Activated B cell treated with CpG ODN at 0.5 μM for 24 hours (primary cell): Measurements from ENCODE around the gene PAPSS1. TPM values are rescaled to one million over a fixed set of nuclear protein-coding genes. Genes with fewer than 3 reads are reported as not detected.

Experiments
- ATAC-seq: fragments of 200-7000 bp; cut with Tn5 transposase; one replicate; pipeline ENCODE4 v1.10.0; 2021; ENCODE audit warnings: low read depth, mild to moderate bottlenecking, moderate library complexity
- CTCF ChIA-PET: fragments of 350-600 bp; sonication (Branson Sonifier 250); formaldehyde crosslinking; loops from one replicate; lab custom pipeline; 2021; ENCODE audit warnings: antibody characterized with exemption; lab: Charles Lee
- POLR2A ChIA-PET: fragments of 350-600 bp; sonication (Branson Sonifier 250); formaldehyde crosslinking; loops from one replicate; lab custom pipeline; 2021; ENCODE audit warnings: antibody characterized with exemption; lab: Charles Lee
- DNase-seq: peaks from one replicate; pipeline ENCODE4 v3.0.0; 2022
- H3K27ac Mint-ChIP-seq: one replicate; pipeline ENCODE4 v1.8.0; 2020; ENCODE audit warnings: mixed read lengths
- H3K27me3 Mint-ChIP-seq: one replicate; pipeline ENCODE4 v1.8.0; 2021; ENCODE audit warnings: mixed read lengths
- H3K36me3 Mint-ChIP-seq: one replicate; pipeline ENCODE4 v1.8.0; 2021; ENCODE audit warnings: low read depth, mixed read lengths
- H3K4me1 Mint-ChIP-seq: one replicate; pipeline ENCODE4 v1.8.0; 2021; ENCODE audit warnings: mixed read lengths
- H3K4me3 Mint-ChIP-seq: one replicate; pipeline ENCODE4 v1.8.0; 2020; ENCODE audit warnings: mild to moderate bottlenecking, mixed read lengths
- H3K9me3 Mint-ChIP-seq: one replicate; pipeline ENCODE4 v1.8.0; 2020; ENCODE audit warnings: mixed read lengths
- CTCF ChIP-seq: fragments of 200-600 bp; IDR thresholded peaks from one replicate; pipeline ENCODE4 v1.8.0; 2022; ENCODE audit warnings: antibody characterized with exemption, mild to moderate bottlenecking
- intact Hi-C: fragments of 100-400 bp; cut with micrococcal nuclease; formaldehyde crosslinking; loops from one replicate; pipeline ENCODE4 v1.15.1; 2024
- total RNA-seq: library from RNA; stranded (reverse); gene quantifications from 2 replicates; pipeline ENCODE4 v1.2.3, GENCODE V29; 2022

Gene PAPSS1
- total RNA-seq, 1 donor from 2014 or later, result 31.8 TPM

- intact Hi-C loops, result no loop called here
- Mint-ChIP-seq H3K9me3 (peaks cover 4% of the 10 kb centered on the region), H3K4me3 (no peak overlapping the region), H3K4me1 (no peaks in the 10 kb centered on the region), H3K36me3 (peaks cover 47% of the 10 kb centered on the region), H3K27me3 (no peaks in the 10 kb centered on the region), H3K27ac (no peak overlapping the region)
- CTCF ChIA-PET, result no interaction called here
- DNase-seq, result no peak
- ATAC-seq, result no peak
- POLR2A ChIA-PET, result no interaction called here
- no peak for TF ChIP-seq CTCF
Observed at GRCh38 chr4:107693132-107693531, 26.9 kb downstream of the PAPSS1 start.

DNA sequence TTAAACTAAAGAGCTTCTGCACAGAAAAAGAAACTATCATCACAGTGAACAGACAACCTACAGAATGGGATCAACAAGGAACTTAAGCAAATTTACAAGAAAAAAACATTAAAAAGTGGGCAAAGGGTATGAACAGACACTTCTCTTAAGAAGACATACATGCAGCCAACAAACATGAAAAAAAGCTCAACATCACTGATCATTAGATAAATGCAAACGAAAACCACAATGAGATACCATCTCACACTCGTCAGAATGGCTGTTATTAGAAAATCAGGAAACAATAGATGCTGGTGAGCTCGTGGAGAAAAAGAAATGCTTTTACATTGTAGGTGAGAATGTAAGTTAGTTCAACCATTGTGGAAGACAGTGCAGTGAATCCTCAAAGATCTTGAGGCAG is 27.8 kb downstream of the PAPSS1 start:
- CTCF ChIA-PET, result no interaction called here
- intact Hi-C loops, result no loop called here
- peaks cover 42% of the 10 kb centered on the region for H3K36me3 Mint-ChIP-seq
- peaks cover 4% of the 10 kb centered on the region for H3K9me3 Mint-ChIP-seq
- H3K4me1 Mint-ChIP-seq, result no peaks in the 10 kb centered on the region
- H3K27me3 Mint-ChIP-seq, result no peaks in the 10 kb centered on the region
- POLR2A ChIA-PET, result no interaction called here
- no peak for DNase-seq
- H3K27ac Mint-ChIP-seq, result no peak overlapping the region
- no peak overlapping the region for H3K4me3 Mint-ChIP-seq
- no peak for TF ChIP-seq CTCF
- ATAC-seq, result no peak

DNA sequence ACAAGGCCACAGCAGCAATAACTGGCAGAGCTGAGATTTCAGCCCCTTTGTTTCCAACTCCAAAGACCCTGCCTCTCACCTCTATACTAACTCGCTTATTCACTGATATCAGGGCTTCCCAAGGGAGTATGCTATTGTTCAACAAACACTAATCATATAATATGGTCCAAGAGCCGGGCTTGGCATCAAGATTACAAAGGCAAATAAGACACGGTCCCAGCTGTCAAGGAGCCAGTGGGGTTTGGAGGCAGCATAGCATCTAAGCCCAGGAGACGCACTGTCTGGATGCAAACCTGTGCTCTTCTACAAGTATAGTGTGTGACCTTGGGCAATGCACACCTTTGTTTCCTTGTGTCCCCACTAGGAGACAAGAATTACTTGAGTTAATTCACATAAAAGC is 28.7 kb downstream of the PAPSS1 start:
- Mint-ChIP-seq H3K4me1 (no peaks in the 10 kb centered on the region), H3K9me3 (peaks cover 3% of the 10 kb centered on the region), H3K36me3 (peaks cover 44% of the 10 kb centered on the region), H3K4me3 (no peak overlapping the region), H3K27me3 (no peaks in the 10 kb centered on the region), H3K27ac (no peak overlapping the region)
- intact Hi-C loops, result no loop called here
- no peak for ATAC-seq
- ChIA-PET CTCF (no interaction called here), POLR2A (no interaction called here)
- DNase-seq, result no peak
- no peak for TF ChIP-seq CTCF

- intact Hi-C loops, result no loop called here
- Mint-ChIP-seq H3K27ac (no peak overlapping the region), H3K27me3 (no peaks in the 10 kb centered on the region), H3K4me3 (no peak overlapping the region), H3K4me1 (no peaks in the 10 kb centered on the region), H3K9me3 (no peaks in the 10 kb centered on the region), H3K36me3 (peaks cover 45% of the 10 kb centered on the region)
- DNase-seq, result no peak
- ChIA-PET CTCF (no interaction called here), POLR2A (no interaction called here)
- no peak for ATAC-seq
- no peak for TF ChIP-seq CTCF
Observed at GRCh38 chr4:107689912-107690587, 30.0 kb downstream of the PAPSS1 start.

DNA sequence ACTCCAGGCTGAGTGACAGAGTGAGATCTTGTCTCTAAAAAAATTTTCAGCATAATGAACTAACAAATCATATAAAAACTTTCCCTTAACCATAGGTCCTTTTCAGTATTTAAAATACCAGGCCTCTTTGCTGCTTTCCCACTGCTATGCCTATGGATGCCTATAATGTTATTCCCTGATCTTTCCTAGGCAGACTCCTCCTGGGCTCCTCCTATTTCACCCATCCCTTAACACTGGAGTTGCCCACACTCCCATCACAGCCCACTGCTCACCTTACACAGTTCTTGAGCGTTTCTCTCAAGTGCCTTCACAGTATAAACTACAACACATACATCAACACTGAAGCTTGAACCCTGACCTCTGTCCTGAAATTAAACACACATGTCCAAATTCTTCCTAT is 31.6 kb downstream of the PAPSS1 start:
- Mint-ChIP-seq H3K9me3 (no peaks in the 10 kb centered on the region), H3K4me1 (no peaks in the 10 kb centered on the region), H3K4me3 (no peak overlapping the region), H3K27me3 (no peaks in the 10 kb centered on the region), H3K27ac (no peak overlapping the region), H3K36me3 (peaks cover 39% of the 10 kb centered on the region)
- no peak for ATAC-seq
- CTCF ChIA-PET, result no interaction called here
- intact Hi-C loops, result no loop called here
- no peak for TF ChIP-seq CTCF
- DNase-seq, result no peak
- POLR2A ChIA-PET, result no interaction called here
